AG08395 (cell line): ENCODE results near the gene SPON2.

Experiments
- DNase-seq: peaks from one replicate; pipeline ENCODE4 v3.0.0; 2012; ENCODE audit warnings: mixed read lengths, low spot score

Gene SPON2

DNA sequence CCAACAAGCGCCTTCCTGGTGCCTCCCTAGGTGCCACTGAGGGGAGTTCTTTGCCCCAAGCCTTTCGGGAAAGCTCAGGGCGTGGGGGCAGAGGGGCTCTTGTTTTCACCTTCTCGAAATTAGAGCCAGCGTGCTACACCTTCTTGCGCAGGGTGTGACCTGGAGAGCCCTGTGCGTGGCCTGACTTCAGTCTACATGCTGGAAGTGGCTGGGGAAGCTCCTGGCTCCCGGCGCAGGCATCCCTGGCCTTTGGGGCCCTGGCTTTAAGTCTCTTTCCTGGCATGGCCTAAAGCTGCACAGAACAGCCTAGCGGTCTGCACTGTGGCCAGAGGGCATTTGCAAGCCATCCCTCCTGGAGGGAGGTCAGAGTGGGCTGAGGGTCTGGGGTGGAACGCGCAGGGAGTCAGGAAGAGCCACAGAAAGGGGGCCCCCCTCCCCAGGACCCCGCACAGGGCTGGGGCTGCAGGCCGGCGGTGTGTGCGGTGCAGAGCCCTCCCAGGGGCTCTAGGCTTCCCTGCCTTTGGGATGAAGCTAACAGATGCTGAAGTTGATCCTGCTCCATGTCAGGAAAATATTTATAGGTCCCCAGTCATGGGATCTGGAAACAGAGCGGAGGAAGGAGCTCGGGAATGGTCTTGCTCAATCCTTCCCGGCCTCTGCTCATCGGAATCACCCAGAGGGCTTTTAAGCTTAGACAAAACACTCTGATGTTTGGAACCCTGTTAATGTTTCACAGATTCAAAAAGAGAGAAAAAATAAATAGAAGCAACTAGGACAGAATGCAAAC is 781 bp upstream of the SPON2 start:
- peak; percentile 84 for DNase-seq

- DNase-seq = no peak
Observed at GRCh38 chr4:1171311-1172227, 814 bp downstream of the SPON2 start.

DNA sequence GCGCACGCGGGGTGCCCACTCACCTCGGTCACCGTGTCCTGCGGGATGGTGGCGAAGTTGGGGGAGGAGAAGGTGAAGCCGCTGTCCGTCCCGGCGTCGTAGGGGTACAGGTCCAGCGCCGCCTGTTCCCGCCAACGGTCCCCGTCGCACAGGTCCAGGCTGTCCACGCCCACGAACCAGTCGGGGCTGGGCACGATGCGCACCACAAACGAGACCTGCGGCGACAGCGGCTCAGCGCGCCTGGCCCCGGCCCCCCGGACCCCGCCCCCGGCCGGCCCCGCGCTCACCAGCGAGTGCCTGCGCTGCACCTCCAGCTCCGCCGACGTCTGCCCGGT is 1.4 kb downstream of the SPON2 start:
- DNase-seq = no peak

- no peak for DNase-seq
Observed at GRCh38 chr4:1170156-1170975, 2.0 kb downstream of the SPON2 start.

GRCh38 chr4:1169691-1170096 is 2.7 kb downstream of the SPON2 start:
- DNase-seq = no peak

GRCh38 chr4:1169171-1169671 is 3.2 kb downstream of the SPON2 start:
- DNase-seq = no peak

DNA sequence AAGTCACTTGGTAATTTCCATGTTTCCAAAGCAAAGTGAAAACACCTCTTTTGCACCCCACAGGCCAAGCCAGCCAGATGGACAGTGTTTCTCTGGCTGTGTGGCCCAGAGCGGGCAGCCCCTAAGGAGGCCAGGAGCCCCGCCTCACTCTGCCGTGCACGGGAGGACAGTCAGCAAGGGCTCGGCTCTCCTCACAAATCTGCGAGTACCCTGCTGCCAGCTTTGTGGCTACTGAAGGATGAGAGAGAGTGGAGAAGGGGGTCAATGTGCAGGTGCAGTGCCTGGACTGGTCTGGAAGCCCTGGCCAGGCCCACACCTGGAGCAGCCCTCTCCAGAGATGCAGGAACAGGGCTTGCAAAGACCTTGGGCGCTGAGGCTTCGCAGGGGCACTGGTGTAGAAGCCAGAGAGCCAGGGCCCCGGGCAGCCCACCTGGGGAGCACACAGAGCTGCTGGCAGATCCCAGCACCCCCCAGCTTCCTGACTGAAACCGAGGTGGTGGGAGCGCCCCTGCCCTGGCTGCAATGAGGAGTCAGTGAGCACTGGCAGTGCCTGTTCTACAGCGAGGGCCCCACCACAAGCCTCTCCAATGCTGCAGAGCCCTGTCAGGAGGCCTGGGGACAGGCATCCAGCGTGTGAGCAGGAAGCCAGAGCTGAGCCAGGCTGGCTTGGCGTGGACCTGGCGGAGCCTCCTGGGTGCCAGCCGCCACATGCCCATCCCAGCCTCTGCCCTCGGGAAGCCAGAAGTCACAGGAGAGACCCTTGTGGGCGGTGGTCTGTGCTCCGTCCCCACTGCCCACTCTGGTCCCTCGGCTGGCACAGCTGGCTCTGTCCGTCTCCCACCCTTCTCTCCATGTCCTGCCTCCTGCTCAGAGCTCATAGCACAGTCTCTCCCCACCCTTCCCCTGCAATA is 3.9 kb downstream of the SPON2 start:
- DNase-seq = no peak

GRCh38 chr4:1167244-1167949 is 5.0 kb downstream of the SPON2 start:
- DNase-seq = peak; percentile 76

DNA sequence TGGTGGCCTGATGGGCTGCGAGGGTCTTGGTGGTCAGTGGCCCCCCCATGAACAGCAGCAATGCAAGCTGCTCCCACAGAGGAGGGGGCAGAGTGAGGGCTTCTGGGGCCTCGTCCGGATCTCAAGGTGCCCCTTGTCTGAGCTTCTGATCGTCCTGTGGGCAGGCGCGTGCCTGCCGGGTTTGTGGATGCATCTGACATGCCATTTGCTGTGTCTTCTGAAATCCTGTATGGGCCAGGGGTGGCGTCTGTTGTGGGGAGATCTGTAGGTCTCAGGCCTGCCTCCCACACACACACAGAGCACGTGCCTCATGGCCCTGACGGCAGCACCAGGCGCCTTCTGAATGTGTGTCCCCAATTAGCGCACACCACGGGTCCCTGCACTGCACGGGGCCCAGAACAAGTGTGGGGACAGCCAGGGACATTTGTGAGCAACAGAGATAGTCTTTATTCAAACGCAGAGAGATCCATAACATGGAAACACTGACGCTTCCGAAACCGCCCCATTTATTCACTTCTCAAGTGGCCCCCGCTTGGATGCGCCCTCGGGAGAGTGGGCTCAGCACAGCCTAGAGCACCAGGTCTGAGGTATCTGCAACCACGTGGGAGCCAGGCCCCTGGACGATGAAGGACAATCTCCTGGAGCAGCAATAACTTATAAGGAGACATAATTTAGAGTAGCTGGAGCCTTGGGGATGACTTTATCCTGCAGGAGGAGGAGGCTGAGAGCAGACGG is 5.7 kb downstream of the SPON2 start:
- no peak for DNase-seq

- DNase-seq = no peak
Observed at GRCh38 chr4:1164956-1165545, 7.3 kb downstream of the SPON2 start.

DNA sequence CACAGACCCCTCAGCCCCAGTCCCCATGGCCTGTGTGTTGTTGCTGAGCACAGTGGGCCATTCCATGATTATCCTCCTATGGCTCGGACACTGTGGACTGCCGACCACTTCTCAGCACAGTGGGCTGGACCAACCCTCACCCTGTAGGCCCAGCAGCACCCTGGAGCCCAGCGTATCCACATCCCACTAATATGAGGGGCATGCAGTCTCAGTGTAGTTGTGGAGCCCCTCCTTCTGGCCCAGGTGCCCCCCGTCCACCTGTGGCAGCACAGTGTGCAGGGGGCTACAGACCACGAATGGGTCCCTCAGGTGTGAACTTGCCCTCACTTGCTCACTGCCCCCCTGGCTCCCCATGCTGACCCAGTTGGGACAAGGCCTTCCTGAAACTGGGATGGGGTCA is 7.9 kb downstream of the SPON2 start:
- DNase-seq = no peak

DNA sequence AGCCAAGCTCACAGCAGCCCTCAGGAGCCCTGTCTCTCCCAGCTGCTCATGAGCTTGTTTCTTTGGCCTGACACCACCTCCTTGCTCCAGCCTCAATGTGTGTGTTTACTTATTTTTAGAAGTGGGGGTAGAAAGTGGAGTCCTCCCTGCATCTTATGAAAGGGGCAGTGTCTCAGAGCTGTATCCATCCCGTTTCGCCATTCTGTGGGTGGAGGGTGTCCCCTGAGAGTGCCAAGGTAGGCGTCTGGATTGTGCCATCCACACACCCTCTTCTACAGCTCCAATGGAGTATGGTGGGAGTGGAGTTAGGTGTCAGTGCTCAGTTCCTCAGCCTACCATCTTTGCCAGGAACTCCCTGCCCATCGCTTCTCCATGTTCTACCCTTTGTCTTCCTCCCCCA is 8.3 kb downstream of the SPON2 start:
- DNase-seq = no peak

- no peak for DNase-seq
Observed at GRCh38 chr4:1160351-1160750, 12.0 kb downstream of the SPON2 start.

DNA sequence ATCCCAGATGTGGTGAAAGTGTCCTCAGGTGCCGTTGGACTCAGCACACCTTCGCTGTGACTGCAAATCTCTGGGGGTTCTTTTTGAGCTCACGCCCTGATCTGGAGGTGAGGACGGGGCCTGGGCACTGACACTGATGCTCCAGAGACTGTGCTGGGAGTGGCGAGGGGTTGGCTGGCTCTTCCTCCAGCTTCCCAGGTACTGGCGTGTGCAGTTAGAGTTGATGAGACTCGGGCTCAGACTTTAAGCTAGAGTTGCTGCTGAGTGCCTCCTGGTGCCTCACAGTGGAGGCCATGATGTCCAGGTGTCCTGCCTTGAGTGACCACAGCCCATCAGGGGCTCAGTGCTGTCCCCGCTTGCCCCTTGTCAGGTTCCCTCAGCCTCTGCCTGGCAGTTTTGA is 16.3 kb downstream of the SPON2 start:
- DNase-seq = no peak

DNA sequence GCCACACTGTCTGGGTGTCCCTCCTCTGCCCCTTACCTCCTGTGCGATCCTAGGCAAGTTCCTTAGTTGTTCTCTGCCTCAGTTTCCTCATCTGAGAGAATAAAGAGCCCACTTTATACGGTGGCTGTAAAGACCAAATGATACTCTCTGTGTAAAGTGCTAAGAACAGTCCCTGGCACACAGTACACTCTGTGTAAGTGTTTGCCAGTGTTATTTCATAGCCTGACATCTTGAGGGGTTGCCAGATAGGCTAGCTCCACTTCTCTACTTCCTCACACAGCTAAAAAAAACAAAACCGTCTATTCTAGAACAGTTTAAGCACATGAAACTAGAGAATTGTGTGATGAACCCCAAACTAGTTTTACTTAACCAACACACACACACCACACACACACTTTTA is 17.1 kb downstream of the SPON2 start:
- no peak for DNase-seq

DNA sequence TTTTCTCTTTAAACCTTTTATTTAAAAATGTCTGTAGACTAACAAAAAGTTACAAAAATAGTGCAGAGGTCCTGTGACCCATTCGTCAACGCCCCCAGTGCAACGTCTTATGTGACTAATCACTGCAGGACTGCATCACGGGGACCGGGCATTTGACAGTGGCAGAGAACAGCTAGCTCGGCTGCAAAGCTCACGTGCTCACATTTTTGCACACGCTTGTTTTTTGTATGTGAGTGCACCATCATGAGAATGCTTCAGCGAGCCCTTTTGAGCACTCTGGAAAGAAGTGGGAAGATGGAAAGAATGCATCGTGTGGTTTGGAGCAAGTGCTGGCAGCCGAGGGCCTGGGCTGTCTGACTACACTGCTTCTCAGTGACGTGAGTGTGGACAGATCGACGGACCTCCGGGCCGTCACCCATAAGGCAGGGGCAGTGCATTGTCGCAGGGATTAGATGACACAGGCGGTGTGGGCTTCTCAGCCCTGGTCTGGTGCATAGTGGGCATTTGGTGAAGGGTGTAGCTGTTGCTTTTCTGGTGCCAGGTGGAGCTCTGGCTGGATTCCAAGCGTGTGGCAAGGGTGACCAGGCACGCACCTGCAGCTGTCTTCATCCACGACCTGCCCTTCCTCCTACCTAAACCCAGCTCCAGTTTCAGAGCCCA is 17.7 kb downstream of the SPON2 start:
- peak; percentile 69 for DNase-seq

- no peak for DNase-seq
Observed at GRCh38 chr4:1154126-1154522, 18.3 kb downstream of the SPON2 start.

DNA sequence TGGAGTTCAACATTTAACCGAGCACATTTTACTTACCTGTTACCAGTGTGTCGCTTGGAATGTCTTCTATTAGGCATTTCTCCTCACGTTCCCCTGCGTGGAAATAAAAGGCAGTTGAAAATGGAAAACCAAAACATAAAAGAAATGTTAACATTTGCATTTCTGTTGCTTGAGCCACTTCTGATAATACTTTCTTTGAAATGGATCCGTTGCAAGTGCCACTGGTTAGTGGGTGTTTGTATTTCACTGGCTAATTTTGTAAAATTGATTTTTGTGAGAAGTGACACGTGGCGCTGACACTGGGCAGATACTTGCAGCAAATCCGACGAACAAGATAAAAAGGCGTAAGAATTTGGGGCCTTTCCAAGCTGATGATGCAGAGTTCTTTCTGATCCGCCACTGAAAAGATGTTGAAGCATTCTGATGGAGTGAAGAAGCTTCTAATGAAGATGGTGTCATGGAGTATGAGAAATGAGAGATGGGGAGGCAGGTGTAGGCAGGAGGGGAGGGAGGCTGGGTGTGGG is 18.8 kb downstream of the SPON2 start:
- no peak for DNase-seq

- no peak for DNase-seq
Observed at GRCh38 chr4:1152290-1152689, 20.1 kb downstream of the SPON2 start.
